GM12878 (cell line): ENCODE measurements around the gene RBBP5. TPM values are rescaled to one million over a fixed set of nuclear protein-coding genes. Genes with fewer than 3 reads are reported as not detected.
A peak's percentile ranks its signal among the peaks of the same experiment; 100 is the strongest.

Source experiments
- ATAC-seq: fragments of 200-7000 bp; cut with Tn5 transposase; 3 replicates; pipeline ENCODE4 v1.9.1; 2020; ENCODE audit warnings: mild to moderate bottlenecking, moderate library complexity
- BruUV-seq: library from RNA; stranded (reverse); fragments of 400-500 nt; replicated peaks from 2 replicates; lab custom pipeline; 2021; lab: Mats Ljungman, UMichigan
- CTCF ChIA-PET: fragments of 300-600 bp; sonication (Branson Sonifier 250); formaldehyde crosslinking; extraction: SDS; loops from one replicate; lab custom pipeline; 2021; ENCODE audit warnings: inconsistent platforms; lab: Yijun Ruan, JAX
- POLR2A ChIA-PET: fragments of 350-600 bp; formaldehyde crosslinking; extraction: SDS; loops from one replicate; lab custom pipeline; 2021; ENCODE audit warnings: inconsistent platforms; lab: Charles Lee
- RAD21 ChIA-PET: fragments of 300-600 bp; sonication (Branson Sonifier 250); formaldehyde crosslinking; loops from one replicate; lab custom pipeline; 2023; ENCODE audit warnings: antibody characterized with exemption; ENCODE audit not compliant: unreplicated experiment; lab: Charles Lee
- SMC1A ChIA-PET: fragments of 300-600 bp; sonication (Branson Sonifier 250); formaldehyde crosslinking; loops from one replicate; lab custom pipeline; 2023; ENCODE audit not compliant: unreplicated experiment, uncharacterized antibody; lab: Charles Lee
- DNase-seq: peaks from one replicate; pipeline ENCODE4 v3.0.0-alpha.2; 2011; ENCODE audit warnings: low read depth, low spot score
- FAIRE-seq: peaks from 3 replicates; lab custom pipeline; 2011; peaks lifted over from hg19 to GRCh38; lab: Jason Lieb, UNC
- H2AFZ ChIP-seq: 2 replicates; pipeline ENCODE4 v1.6.0; 2011; ENCODE audit warnings: low read depth, low read length, control low read depth; ENCODE audit not compliant: control insufficient read depth
- H3K27ac ChIP-seq: 2 replicates; pipeline ENCODE4 v1.5.1; 2011; ENCODE audit warnings: control low read depth; ENCODE audit not compliant: control insufficient read depth, insufficient read depth
- H3K27me3 ChIP-seq, 2 experiments: replicated peaks in 1 of 2; 2 replicates each; pipeline versions ENCODE4 v1.6.0 to v1.6.1; 2011; ENCODE audit warnings: low read length in 1 of 2; ENCODE audit not compliant: control insufficient read depth in 2 of 2, insufficient read depth in 2 of 2
- H3K36me3 ChIP-seq, 2 experiments: 2 replicates each; pipeline ENCODE4 v1.5.1; 2011; ENCODE audit warnings: low read length in 1 of 2; ENCODE audit not compliant: control insufficient read depth in 2 of 2, insufficient read depth in 2 of 2
- H3K4me1 ChIP-seq: 2 replicates; pipeline ENCODE4 v1.6.1; 2011; ENCODE audit warnings: mild to moderate bottlenecking, low read length, moderate library complexity, mixed read lengths; ENCODE audit not compliant: control insufficient read depth, insufficient read depth
- H3K4me2 ChIP-seq: 2 replicates; pipeline ENCODE4 v1.6.0; 2011; ENCODE audit warnings: control low read depth; ENCODE audit not compliant: control insufficient read depth, insufficient read depth
- H3K4me3 ChIP-seq: fragments of 200-600 bp; sonication (generic); 2 replicates; pipeline ENCODE4 v1.5.1; 2016
- H3K79me2 ChIP-seq: 2 replicates; pipeline ENCODE4 v1.6.0; 2011; ENCODE audit warnings: low read length; ENCODE audit not compliant: control insufficient read depth, insufficient read depth
- H3K9ac ChIP-seq: 2 replicates; pipeline ENCODE4 v1.8.0; 2011; ENCODE audit warnings: low read length, control low read depth, mixed read lengths; ENCODE audit not compliant: control insufficient read depth, insufficient read depth
- H3K9me3 ChIP-seq: replicated peaks from 3 replicates; pipeline ENCODE4 v1.5.1; 2011; ENCODE audit warnings: mild to moderate bottlenecking, low read length; ENCODE audit not compliant: control insufficient read depth, insufficient read depth
- H4K20me1 ChIP-seq: 2 replicates; pipeline ENCODE4 v1.6.0; 2011; ENCODE audit not compliant: control insufficient read depth, insufficient read depth
- BACH1 ChIP-seq: fragments of 450-650 bp; IDR thresholded peaks from 2 replicates; pipeline ENCODE4 v1.6.1; 2017; ENCODE audit warnings: mild to moderate bottlenecking, borderline replicate concordance
- CBX5 ChIP-seq: sonication (generic); IDR thresholded peaks from 2 replicates; pipeline ENCODE4 v1.6.1; 2016; ENCODE audit warnings: low read depth, moderate library complexity, mild to moderate bottlenecking, inconsistent platforms
- HDAC6 ChIP-seq: fragments of 200-600 bp; sonication (generic); IDR thresholded peaks from one replicate; pipeline ENCODE4 v1.8.0; 2017; ENCODE audit warnings: antibody characterized with exemption; ENCODE audit not compliant: unreplicated experiment
- JUNB ChIP-seq: IDR thresholded peaks from 2 replicates; pipeline ENCODE4 v1.6.1; 2016; ENCODE audit warnings: antibody characterized with exemption, mild to moderate bottlenecking
- MTA2 ChIP-seq: fragments of 450-650 bp; IDR thresholded peaks from 2 replicates; pipeline ENCODE4 v1.6.1; 2016; ENCODE audit warnings: low read depth, mild to moderate bottlenecking, moderate library complexity
- RB1 ChIP-seq: fragments of 450-650 bp; formaldehyde crosslinking; IDR thresholded peaks from 2 replicates; pipeline ENCODE4 v1.6.1; 2017; ENCODE audit warnings: mild to moderate bottlenecking, borderline replicate concordance
- RELA ChIP-seq: fragments of 450-650 bp; IDR thresholded peaks from 2 replicates; pipeline ENCODE4 v1.8.0; 2014; ENCODE audit warnings: borderline replicate concordance; ENCODE audit not compliant: partially characterized antibody
- ZNF217 ChIP-seq: fragments of 450-650 bp; IDR thresholded peaks from 2 replicates; pipeline ENCODE4 v1.6.1; 2017; ENCODE audit warnings: antibody characterized with exemption, mild to moderate bottlenecking
- WGBS: methylation state at CpG from one replicate; pipeline ENCODE4 v1.1.6; 2016; ENCODE audit warnings: low lambda C conversion rate; ENCODE audit not compliant: insufficient replicate concordance, insufficient coverage; ENCODE audit errors: missing lambda C conversion rate; 5-methylcytosine and 5-hydroxymethylcytosine counted together
- in situ Hi-C: fragments of 300-500 bp; cut with MboI; formaldehyde crosslinking; loops from 9 replicates; pipeline ENCODE4 v1.14.3; 2018; ENCODE audit warnings: mixed read lengths
- intact Hi-C: fragments of 100-400 bp; cut with micrococcal nuclease; formaldehyde crosslinking; loops from one replicate; pipeline ENCODE4 v1.14.2; 2022; ENCODE audit not compliant: unreplicated experiment
- polyA plus RNA-seq, 11 experiments: library from polyadenylated mRNA; depleted of rRNA in 4 of 11; unstranded in 6 of 11; stranded (reverse) in 5 of 11; fragments of >200 nt; fragmentation: Nextera tagmentation in 4 of 11; fragmentation: Illumina TruSeq in 1 of 11; extraction: Ambion mirVana in 4 of 11; extraction: Trizol in 1 of 11; gene quantifications; 1 replicate in 1 of 11; 2 replicates in 10 of 11; pipeline versions ENCODE4 v1.2.1 to v1.2.3, GENCODE V29; 2011 to 2016; ENCODE audit warnings: inconsistent platforms in 2 of 11, missing spikeins in 2 of 11, low read depth in 1 of 11
- total RNA-seq, 4 experiments: library from RNA; depleted of rRNA in 3 of 4; stranded (reverse); fragments of >200 nt in 3 of 4; fragmentation: Illumina TruSeq in 1 of 4; extraction: Trizol in 1 of 4; gene quantifications; 2 replicates each; pipeline versions ENCODE4 v1.2.1 to v1.2.3, GENCODE V29; 2013 to 2021
- TF ChIP-seq, protein P1 (sequence below): fragments of 450-650 bp; IDR thresholded peaks from 2 replicates; pipeline ENCODE4 v1.6.1; 2018; ENCODE audit warnings: mild to moderate bottlenecking, low read depth, moderate library complexity; ENCODE audit not compliant: partially characterized antibody
- TF ChIP-seq, protein P2 (sequence below): IDR thresholded peaks from 2 replicates; pipeline ENCODE4 v1.6.1; 2011; ENCODE audit warnings: mild to moderate bottlenecking, low read depth, low read length, moderate library complexity; ENCODE audit not compliant: insufficient replicate concordance
- TF ChIP-seq, protein P3 (sequence below): fragments of 450-650 bp; formaldehyde crosslinking; IDR thresholded peaks from 2 replicates; pipeline ENCODE4 v1.4.0; 2020; ENCODE audit warnings: mild to moderate bottlenecking, moderate library complexity

RBBP5 gene
- total and polyA plus RNA-seq, 10 of the 15 experiments (the other 5 are each of a cell fraction or from before 2014, with no cell fraction given), result 10.0 to 20.6 (median 14.8) TPM

GRCh38 chr1:205122489-205122882 lies 708 bp upstream of the RBBP5 start (continued):
- TF ChIP-seq, protein P1, sequence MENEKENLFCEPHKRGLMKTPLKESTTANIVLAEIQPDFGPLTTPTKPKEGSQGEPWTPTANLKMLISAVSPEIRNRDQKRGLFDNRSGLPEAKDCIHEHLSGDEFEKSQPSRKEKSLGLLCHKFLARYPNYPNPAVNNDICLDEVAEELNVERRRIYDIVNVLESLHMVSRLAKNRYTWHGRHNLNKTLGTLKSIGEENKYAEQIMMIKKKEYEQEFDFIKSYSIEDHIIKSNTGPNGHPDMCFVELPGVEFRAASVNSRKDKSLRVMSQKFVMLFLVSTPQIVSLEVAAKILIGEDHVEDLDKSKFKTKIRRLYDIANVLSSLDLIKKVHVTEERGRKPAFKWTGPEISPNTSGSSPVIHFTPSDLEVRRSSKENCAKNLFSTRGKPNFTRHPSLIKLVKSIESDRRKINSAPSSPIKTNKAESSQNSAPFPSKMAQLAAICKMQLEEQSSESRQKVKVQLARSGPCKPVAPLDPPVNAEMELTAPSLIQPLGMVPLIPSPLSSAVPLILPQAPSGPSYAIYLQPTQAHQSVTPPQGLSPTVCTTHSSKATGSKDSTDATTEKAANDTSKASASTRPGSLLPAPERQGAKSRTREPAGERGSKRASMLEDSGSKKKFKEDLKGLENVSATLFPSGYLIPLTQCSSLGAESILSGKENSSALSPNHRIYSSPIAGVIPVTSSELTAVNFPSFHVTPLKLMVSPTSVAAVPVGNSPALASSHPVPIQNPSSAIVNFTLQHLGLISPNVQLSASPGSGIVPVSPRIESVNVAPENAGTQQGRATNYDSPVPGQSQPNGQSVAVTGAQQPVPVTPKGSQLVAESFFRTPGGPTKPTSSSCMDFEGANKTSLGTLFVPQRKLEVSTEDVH, result no peak
- TF ChIP-seq ZNF217 (0 out of 2 replicates have a peak, but pooled peaks have one; percentile 9), RB1 (no peak), JUNB (peak; percentile 0; the same call in 1 of the 2 replicates), HDAC6 (no peak), BACH1 (no peak), CBX5 (no peak), RELA (no peak)
- TF ChIP-seq, protein P2, sequence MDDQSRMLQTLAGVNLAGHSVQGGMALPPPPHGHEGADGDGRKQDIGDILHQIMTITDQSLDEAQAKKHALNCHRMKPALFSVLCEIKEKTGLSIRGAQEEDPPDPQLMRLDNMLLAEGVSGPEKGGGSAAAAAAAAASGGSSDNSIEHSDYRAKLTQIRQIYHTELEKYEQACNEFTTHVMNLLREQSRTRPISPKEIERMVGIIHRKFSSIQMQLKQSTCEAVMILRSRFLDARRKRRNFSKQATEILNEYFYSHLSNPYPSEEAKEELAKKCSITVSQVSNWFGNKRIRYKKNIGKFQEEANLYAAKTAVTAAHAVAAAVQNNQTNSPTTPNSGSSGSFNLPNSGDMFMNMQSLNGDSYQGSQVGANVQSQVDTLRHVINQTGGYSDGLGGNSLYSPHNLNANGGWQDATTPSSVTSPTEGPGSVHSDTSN, result no peak

DNA sequence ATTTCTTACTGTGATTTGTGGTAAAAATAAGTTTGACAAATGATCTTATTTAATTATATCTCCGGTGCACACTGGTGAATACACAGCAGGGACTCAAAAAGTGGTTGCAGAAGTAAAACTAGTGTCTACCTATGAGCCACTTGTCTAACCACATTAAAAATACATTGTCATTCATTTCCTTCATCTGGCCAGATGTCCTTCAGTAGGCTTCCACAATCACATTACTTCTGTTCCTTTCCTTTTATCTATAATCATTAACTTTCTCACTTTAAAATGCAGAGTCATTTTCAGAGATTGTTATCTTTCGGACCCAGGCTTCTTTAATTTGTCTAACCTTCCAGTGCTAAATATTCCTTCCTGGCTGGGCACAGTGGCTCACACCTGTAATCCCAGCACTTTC lies 3.0 kb downstream of the RBBP5 start:
- ATAC-seq, result no peak
- intact Hi-C loops, result no loop called here
- Histone ChIP-seq H3K79me2 (peaks cover 32% of the 10 kb centered on the region), H2AFZ (no peak overlapping the region)
- ChIA-PET RAD21 (interaction anchor here (1.1 kb wide), 1 partner anchor 137 kb away, joined by 3 read pairs; no protein-coding TSS in a partner anchor), CTCF (interaction anchor here (0.6 to 11.3 kb wide), 3 partner anchors 21 to 137 kb away, joined by 4 to 88 read pairs (median 4); no protein-coding TSS in a partner anchor)
- TF ChIP-seq MTA2, result 0 out of 2 replicates have a peak, but pooled peaks have one; percentile 10
- TF ChIP-seq, protein P3, sequence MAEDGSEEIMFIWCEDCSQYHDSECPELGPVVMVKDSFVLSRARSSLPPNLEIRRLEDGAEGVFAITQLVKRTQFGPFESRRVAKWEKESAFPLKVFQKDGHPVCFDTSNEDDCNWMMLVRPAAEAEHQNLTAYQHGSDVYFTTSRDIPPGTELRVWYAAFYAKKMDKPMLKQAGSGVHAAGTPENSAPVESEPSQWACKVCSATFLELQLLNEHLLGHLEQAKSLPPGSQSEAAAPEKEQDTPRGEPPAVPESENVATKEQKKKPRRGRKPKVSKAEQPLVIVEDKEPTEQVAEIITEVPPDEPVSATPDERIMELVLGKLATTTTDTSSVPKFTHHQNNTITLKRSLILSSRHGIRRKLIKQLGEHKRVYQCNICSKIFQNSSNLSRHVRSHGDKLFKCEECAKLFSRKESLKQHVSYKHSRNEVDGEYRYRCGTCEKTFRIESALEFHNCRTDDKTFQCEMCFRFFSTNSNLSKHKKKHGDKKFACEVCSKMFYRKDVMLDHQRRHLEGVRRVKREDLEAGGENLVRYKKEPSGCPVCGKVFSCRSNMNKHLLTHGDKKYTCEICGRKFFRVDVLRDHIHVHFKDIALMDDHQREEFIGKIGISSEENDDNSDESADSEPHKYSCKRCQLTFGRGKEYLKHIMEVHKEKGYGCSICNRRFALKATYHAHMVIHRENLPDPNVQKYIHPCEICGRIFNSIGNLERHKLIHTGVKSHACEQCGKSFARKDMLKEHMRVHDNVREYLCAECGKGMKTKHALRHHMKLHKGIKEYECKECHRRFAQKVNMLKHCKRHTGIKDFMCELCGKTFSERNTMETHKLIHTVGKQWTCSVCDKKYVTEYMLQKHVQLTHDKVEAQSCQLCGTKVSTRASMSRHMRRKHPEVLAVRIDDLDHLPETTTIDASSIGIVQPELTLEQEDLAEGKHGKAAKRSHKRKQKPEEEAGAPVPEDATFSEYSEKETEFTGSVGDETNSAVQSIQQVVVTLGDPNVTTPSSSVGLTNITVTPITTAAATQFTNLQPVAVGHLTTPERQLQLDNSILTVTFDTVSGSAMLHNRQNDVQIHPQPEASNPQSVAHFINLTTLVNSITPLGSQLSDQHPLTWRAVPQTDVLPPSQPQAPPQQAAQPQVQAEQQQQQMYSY, result no peak
- TF ChIP-seq, all 136 proteins: peak for 1
- no peaks in the 10 kb centered on the region; the same call in 1 of the 2 replicates for H3K4me1 ChIP-seq
- no peak overlapping the region for H3K4me2 ChIP-seq
- 73% methylated on average over 2 of the region's 2 CpGs for WGBS
- FAIRE-seq (no peak), DNase-seq (no peak)
- BruUV-seq, result no TSS peak
- SMC1A ChIA-PET, result no interaction called here
- H3K27ac ChIP-seq, result no peak overlapping the region
- no peak overlapping the region for H3K9ac ChIP-seq
- no peak overlapping the region for H3K4me3 ChIP-seq
- in situ Hi-C loops, result no loop called here
- POLR2A ChIA-PET, result no interaction called here
- no peaks in the 10 kb centered on the region for H3K27me3 ChIP-seq
- no peaks in the 10 kb centered on the region for H3K9me3 ChIP-seq
- peaks cover 0 to 3% of the 10 kb centered on the region in 2 experiments; a peak in 1 of 4 replicates for H3K36me3 ChIP-seq
- H4K20me1 ChIP-seq, result no peaks in the 10 kb centered on the region
